T-helper 1 cell treated with Interleukin-12 subunit alpha and Interleukin-12 subunit beta and Interleukin-4 antibody, amounts not matched to agents 30 μg/mL and 1 μg/mL, for 36 hours (primary cell): Measurements from ENCODE around the gene PPRC1.
A peak's percentile ranks its signal among the peaks of the same experiment; 100 is the strongest.

Experiments
- H3K27ac Mint-ChIP-seq: one replicate; pipeline ENCODE4 v1.8.0; 2021; ENCODE audit warnings: mild to moderate bottlenecking, mixed read lengths
- H3K27me3 Mint-ChIP-seq: one replicate; pipeline ENCODE4 v1.8.0; 2021; ENCODE audit warnings: low read depth, mixed read lengths
- H3K36me3 Mint-ChIP-seq: one replicate; pipeline ENCODE4 v1.8.0; 2021; ENCODE audit warnings: low read depth, mixed read lengths
- H3K4me1 Mint-ChIP-seq: one replicate; pipeline ENCODE4 v1.8.0; 2021; ENCODE audit warnings: low read depth, mixed read lengths
- H3K4me3 Mint-ChIP-seq: one replicate; pipeline ENCODE4 v1.8.0; 2021; ENCODE audit warnings: mild to moderate bottlenecking, moderate library complexity, mixed read lengths
- H3K9me3 Mint-ChIP-seq: one replicate; pipeline ENCODE4 v1.8.0; 2021; ENCODE audit warnings: mixed read lengths

The PPRC1 gene

DNA sequence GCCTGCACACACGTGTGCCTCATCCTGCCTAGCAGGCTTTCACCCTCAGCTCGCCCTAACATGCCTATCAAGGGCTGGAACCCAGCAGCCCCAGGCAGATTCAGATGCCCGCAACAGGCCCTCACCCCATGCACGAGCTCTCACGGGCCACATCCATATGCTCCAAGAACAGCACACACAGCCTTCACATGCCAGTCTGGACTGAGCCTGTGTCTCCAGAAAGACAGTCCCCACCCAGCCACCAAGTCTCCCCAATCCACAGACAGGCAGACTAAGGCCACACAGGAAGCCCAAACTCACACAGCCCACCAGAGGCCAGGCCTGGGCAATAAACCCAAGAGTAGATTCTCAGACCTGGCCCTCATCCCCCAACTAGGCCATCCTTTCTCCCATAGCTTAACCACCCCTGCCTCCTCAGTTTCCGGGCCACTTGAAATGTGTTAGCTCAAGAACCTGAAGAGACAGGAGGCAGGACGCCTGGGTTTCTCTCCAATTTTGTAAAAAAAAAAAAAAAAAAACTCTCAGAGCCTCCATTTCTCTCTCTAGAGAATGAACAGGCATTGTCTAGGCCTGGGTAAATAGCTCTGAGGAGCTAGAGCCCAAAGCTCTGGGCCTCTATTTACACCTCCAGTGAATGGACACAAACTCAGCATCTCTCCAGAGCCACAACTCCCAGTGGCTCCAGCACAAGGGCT lies 19.4 kb upstream of the PPRC1 start:
- peaks cover 35% of the 10 kb centered on the region for H3K36me3 Mint-ChIP-seq
- H3K9me3 Mint-ChIP-seq: no peaks in the 10 kb centered on the region
- H3K4me1 Mint-ChIP-seq: peaks cover 53% of the 10 kb centered on the region
- H3K27ac Mint-ChIP-seq: peak overlapping the region; percentile 84
- H3K4me3 Mint-ChIP-seq: peak overlapping the region; percentile 87
- H3K27me3 Mint-ChIP-seq: no peaks in the 10 kb centered on the region

DNA sequence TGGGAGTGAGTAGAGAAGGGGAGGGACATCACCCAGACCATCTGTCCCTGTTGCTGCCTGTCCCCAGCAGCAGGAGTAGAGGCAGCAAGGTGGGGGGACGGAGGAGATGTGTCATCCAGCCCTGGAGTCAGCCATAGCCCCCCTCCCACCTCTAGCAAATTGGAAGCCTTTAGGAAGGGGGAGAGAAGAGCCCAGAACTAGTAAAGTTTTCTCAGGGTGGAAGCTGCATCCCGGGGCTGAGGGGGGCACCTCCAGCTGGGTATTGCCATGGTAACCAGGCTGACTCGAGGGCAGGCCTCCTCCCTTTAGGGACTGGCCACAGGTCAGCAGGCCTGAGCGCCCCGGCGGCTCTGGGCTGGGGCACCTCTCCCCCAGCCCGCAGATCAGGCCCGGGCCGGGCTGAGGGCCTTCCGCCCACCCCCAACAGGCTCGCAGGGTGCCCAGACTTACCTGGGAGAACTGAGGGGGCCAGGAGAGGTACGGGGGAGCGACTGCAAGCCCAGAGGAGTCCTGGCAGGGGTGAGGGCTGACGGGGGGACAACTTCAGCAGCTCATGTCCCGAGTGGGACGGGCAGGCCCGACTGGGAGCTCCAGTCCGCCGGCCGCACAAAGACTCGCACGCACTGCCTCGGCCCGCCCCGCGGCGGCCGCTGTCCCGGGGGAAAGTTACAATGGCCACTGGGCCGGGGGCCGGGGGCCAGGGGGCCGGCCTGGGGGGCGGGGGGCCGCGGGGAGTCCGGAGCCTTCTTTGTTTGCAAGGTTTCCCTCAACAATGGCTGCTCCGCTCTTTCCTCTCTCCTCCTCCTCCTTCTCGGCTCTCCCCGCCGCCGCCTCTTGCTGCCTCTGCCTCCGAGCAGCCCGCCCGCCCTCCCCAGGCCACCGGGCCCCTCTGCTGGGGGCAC lies 18.6 kb upstream of the PPRC1 start:
- peak overlapping the region; percentile 88 for H3K4me3 Mint-ChIP-seq
- peak overlapping the region; percentile 84 for H3K27ac Mint-ChIP-seq
- peaks cover 59% of the 10 kb centered on the region for H3K4me1 Mint-ChIP-seq
- no peaks in the 10 kb centered on the region for H3K9me3 Mint-ChIP-seq
- H3K36me3 Mint-ChIP-seq: peaks cover 28% of the 10 kb centered on the region
- H3K27me3 Mint-ChIP-seq: no peaks in the 10 kb centered on the region

DNA sequence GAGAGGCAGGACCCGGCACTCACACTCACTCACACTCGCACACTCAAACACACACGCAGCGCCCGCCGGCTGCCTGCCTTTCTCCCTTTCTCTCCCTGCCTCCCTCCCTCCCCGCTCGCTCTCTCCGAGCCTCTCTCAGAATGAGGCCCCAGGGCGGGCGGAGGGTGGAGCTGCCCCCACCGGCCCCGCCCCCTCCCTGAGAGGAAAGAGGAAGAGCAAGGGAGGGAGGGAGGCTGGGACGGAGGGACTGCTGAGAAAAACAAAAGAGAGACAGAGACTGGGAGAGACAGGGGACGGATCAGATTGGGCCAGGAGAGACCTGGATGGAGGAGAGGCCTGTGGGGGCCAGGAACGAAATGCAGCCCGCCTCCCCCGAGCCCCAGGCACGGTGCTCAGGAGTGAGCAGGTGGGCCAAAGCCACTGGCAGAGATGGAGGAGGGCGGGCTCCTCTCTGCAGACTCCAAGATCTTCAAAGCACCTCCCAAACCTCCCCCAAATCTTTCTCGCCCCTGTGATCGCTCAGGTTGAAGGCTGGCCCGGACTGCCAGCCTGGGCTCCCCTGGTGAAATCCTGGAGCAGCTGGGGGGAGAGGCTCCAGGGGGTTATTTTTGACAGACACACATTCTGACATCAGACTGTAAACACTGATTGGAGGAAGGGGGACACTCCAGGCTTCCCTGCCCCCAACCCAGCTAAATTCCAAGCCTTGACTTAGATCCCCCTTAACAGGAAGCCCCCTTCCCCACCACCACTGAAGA lies 17.8 kb upstream of the PPRC1 start:
- H3K27me3 Mint-ChIP-seq: no peaks in the 10 kb centered on the region
- peak overlapping the region; percentile 83 for H3K27ac Mint-ChIP-seq
- H3K9me3 Mint-ChIP-seq: no peaks in the 10 kb centered on the region
- H3K4me1 Mint-ChIP-seq: peaks cover 62% of the 10 kb centered on the region
- H3K36me3 Mint-ChIP-seq: peaks cover 20% of the 10 kb centered on the region
- H3K4me3 Mint-ChIP-seq: peak overlapping the region; percentile 88

DNA sequence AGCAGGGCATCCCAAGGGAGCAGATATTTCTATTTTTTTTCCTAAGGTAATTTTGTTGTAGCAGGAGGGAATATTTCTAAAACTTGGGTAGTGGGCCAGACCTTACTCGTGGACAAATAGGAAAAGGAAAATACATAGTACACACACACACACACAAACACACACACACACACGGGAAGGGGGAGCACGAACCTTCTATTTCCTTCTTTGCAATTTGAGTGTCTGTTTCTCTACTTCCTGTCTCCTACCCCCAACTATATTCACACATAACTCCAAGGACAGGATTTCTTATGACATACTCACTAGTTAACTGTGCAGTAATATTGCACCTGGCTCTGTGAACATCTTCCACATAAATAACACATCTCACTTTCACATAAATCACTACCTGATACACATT lies 17.1 kb upstream of the PPRC1 start:
- Mint-ChIP-seq H3K27me3 (no peaks in the 10 kb centered on the region), H3K4me1 (peaks cover 62% of the 10 kb centered on the region), H3K36me3 (peaks cover 15% of the 10 kb centered on the region), H3K27ac (peak overlapping the region; percentile 75), H3K4me3 (peak overlapping the region; percentile 88), H3K9me3 (no peaks in the 10 kb centered on the region)

DNA sequence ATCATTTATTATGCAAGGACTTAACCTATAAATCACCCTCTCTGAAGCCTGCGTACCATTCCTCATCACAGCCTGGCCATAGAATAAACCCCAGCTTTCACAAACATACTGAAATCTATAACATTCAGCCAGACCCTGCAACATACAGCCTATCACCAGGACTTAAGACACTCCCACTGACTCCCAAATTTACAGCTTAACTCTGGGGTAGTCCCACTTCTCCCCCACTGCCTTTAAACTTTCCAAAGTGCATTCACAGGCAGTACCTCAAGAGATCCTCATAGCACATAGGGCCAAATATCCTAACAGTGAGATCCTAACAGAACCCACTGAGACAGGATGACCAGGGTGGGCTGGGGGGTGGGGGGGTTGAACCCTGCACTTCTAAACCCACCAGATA lies 16.2 kb upstream of the PPRC1 start:
- Mint-ChIP-seq H3K4me1 (peaks cover 63% of the 10 kb centered on the region), H3K27me3 (no peaks in the 10 kb centered on the region), H3K9me3 (no peaks in the 10 kb centered on the region), H3K4me3 (peak overlapping the region; percentile 88), H3K36me3 (peaks cover 8% of the 10 kb centered on the region), H3K27ac (peak overlapping the region; percentile 75)

DNA sequence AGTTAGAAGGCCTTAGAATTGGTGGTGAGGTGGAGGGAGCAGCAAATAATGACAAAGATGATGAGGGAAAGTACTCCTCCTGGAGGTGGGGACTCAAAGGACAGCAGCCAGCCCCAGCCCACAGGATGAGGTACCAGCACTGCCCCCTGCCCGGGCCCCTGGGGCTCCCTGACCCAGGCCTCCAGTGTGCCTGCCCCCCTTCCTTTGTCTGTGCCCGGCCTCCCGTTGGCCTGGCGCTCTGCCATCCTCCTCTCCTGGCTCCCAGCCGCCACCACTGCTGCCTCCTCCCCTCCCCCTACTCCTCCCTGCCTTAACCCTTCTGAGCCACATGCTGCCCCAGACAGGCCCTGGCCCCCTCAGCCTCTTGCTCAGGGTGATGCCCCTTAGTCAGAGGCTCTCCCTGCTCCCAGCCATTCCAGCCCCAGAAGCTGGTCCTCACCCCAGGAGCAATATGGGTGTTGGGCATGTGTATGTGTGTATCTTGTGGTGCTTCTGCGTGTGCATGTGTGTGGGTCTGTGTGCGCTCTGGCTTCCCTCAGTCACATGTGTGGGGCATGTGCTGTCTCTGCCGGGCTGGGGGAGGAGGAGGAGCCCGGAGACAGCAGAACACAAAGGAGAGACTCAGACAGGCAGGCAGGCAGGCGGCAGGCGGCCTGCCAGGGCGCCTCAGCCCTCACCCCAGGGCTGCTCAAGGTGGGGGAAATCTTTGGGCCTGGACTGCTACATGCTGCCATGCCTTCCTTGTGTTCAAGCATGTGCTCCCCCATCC lies 15.3 kb upstream of the PPRC1 start:
- Mint-ChIP-seq H3K36me3 (peaks cover 5% of the 10 kb centered on the region), H3K27ac (peak overlapping the region; percentile 93), H3K4me3 (peak overlapping the region; percentile 91), H3K27me3 (no peaks in the 10 kb centered on the region), H3K4me1 (peaks cover 60% of the 10 kb centered on the region), H3K9me3 (no peaks in the 10 kb centered on the region)

DNA sequence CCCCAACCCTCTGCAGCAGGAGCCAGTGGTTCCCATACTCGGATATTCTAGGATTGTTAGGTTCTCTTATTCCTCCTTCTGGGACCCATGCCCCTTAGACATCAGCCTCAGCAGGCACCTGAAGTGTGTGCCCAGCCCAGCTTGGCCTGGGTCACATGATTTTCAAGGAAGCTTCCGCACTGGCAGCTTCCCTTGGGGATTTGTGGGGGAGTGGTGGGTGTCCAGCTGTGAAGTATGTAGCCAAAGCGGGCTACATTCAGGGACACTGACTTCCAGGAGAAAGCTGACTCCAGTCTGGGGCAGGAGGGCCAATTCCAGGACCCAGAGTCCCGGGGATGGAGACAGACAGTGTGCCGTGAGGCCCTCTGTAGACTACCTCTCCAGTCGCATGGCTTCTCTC lies 14.0 kb upstream of the PPRC1 start:
- no peaks in the 10 kb centered on the region for H3K27me3 Mint-ChIP-seq
- no peaks in the 10 kb centered on the region for H3K36me3 Mint-ChIP-seq
- peak overlapping the region; percentile 93 for H3K27ac Mint-ChIP-seq
- H3K4me3 Mint-ChIP-seq: peak overlapping the region; percentile 91
- peaks cover 50% of the 10 kb centered on the region for H3K4me1 Mint-ChIP-seq
- H3K9me3 Mint-ChIP-seq: no peaks in the 10 kb centered on the region

DNA sequence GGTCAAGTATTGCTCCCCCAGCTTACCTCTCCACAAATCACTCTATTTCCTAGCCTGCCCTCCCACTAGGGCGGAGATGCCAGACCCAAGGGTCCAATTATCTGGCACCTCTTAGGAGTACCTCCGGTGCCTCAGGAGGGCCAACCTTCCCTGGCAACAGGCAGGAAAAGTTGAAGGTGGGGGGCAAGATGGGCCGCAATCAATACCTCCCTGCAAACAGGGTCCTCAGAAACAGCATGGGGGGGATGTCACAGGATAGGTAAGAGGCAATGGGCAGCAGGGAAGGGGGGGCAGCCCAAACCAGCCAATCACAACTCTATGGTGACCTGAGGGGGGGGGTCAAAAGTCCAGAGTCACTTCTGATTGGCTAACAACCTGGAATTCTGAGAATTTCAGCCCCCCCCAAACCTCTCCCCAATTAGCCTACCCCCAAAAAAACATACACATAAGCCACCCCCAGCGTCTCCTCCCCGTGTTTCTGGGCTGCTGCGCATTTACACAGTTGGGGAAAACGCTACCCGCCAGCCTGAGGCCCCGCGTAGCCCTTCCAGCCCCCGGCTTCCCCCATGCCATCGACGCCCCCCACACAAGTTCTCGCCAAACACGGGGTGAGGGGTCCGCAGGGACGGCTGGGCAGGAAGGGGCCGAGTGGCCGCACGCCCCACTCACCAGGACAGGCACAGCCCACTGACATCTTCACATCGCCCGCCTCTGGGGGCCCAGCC lies 13.3 kb upstream of the PPRC1 start:
- peak overlapping the region; percentile 91 for H3K4me3 Mint-ChIP-seq
- peaks cover 49% of the 10 kb centered on the region for H3K4me1 Mint-ChIP-seq
- H3K27ac Mint-ChIP-seq: peak overlapping the region; percentile 93
- no peaks in the 10 kb centered on the region for H3K9me3 Mint-ChIP-seq
- H3K27me3 Mint-ChIP-seq: no peaks in the 10 kb centered on the region
- H3K36me3 Mint-ChIP-seq: no peaks in the 10 kb centered on the region

DNA sequence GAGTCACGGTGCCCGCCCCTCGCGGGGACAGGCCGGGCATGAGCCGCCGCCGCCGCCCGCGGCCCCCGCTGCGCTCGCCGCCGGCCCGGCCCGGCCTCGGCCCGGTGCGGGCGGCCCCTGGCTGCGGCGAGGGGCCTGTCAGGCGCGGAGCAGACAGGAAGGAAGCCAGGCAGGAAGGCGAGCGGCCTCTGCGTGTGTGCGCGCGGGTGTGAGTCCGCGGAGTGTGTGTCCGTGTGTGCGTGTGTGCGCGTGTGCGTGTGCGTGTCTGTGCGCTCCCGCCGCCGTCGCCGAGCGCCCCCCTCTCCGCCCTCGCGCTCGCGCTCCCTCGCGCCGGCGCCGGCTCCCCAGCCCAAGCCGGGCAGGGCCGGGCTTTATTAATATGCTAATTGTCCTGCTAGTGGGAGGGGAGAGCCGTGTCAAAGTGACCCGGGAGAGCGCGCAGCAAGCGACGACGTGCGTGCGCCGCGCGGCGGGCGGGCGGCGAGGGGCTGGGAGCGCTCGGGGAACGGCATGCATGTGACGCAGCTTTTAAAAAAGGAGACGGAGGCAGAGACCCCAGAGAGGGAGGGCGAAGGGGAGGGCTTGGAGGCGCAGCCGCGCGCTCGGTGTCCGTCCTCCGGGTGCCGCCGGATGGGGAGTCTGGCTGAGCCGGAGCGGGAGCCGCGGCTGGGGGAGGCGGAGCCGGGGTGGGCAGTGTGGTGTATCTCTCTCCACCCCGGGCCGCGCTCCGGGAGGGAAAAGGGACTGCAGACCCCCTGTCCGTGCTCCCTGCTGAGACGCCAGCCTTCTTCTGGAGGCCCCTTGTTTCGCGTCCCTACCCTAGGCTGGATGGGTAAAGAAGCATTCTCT lies 12.5 kb upstream of the PPRC1 start, which contains the start of gene LDB1:
Gene LDB1, minus strand, starts transcription at position 227 of the 849 bp plus-strand sequence. CDS start 258 bp downstream, outside the sequence.
- H3K4me3 Mint-ChIP-seq: peak within 1 kb of the TSS; percentile 91
- H3K27ac Mint-ChIP-seq: peak within 1 kb of the TSS; percentile 93
- no peaks in the 10 kb centered on the region for H3K36me3 Mint-ChIP-seq
- peaks cover 48% of the 10 kb centered on the region for H3K4me1 Mint-ChIP-seq
- H3K9me3 Mint-ChIP-seq: no peaks in the 10 kb centered on the region
- no peaks in the 10 kb centered on the region for H3K27me3 Mint-ChIP-seq

DNA sequence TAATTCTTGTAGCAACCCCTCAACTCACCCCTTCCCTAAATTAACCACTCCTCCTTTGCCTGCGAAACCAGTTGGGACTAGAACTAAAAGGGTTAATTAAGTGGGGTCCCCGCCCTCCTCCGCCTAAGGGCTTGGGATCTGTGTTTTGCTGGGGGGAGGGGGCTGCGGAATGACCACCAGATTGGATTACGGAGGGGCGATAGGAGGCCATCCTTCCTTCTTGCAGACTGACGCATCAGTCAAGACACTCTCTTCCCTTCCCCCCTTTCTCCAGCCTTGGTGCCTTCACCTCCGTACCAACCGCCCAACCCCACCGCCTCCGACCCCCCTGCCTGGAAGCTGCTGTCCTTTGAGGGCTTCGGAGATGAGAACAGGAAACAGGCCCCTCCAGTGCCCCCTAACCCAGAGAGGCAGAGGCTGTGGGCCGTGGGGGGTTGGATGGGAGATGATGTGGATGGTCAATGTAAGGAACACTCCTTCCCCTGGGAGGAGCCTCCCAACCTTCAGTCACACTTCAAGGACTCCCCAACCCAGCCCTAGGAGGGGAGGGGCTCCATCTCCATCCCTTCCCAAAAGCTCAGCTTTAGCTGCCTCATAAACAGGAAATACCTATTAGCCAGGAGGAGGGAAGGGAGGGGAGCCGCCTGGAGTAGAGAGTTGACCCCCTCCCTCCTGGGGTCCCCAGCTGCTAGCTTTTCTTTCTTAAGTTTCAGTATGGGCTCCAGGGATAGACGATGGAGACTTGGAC lies 11.7 kb upstream of the PPRC1 start:
- H3K27ac Mint-ChIP-seq: peak overlapping the region; percentile 90
- H3K4me3 Mint-ChIP-seq: peak overlapping the region; percentile 81
- H3K36me3 Mint-ChIP-seq: no peaks in the 10 kb centered on the region
- H3K27me3 Mint-ChIP-seq: no peaks in the 10 kb centered on the region
- H3K4me1 Mint-ChIP-seq: peaks cover 40% of the 10 kb centered on the region
- no peaks in the 10 kb centered on the region for H3K9me3 Mint-ChIP-seq

DNA sequence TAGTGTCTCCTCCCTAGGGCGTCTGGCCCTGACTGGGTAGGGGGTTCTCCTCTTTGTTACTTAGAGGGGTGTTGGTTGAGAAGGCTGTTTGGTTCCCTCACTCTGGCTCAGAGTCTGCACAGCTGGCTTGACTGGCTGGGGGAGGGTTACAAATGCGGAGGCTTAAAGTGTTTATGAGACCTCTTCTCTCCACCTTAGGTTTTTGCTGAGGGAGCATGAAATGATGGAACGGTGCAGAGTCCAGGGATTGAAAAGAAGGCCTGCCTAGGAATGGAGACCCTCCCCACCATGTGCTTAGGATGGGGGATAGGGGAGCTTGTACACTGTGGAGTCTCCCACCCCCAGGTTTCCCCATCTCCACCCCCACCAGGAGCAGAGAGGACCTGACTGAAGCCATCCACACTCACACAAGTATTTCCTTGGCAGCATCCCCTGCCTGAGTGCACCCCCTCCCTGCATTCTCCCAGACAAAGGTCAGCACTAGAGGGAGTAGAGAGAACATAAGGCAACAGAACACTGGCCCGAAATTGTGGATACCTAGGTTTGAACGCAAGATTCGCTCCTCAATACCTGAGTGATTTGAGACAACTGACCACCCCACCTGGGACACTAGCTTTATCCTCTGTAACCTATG lies 11.0 kb upstream of the PPRC1 start:
- H3K36me3 Mint-ChIP-seq: no peaks in the 10 kb centered on the region
- H3K27me3 Mint-ChIP-seq: no peaks in the 10 kb centered on the region
- peaks cover 33% of the 10 kb centered on the region for H3K4me1 Mint-ChIP-seq
- no peaks in the 10 kb centered on the region for H3K9me3 Mint-ChIP-seq
- no peak overlapping the region for H3K27ac Mint-ChIP-seq
- H3K4me3 Mint-ChIP-seq: peak overlapping the region; percentile 81

DNA sequence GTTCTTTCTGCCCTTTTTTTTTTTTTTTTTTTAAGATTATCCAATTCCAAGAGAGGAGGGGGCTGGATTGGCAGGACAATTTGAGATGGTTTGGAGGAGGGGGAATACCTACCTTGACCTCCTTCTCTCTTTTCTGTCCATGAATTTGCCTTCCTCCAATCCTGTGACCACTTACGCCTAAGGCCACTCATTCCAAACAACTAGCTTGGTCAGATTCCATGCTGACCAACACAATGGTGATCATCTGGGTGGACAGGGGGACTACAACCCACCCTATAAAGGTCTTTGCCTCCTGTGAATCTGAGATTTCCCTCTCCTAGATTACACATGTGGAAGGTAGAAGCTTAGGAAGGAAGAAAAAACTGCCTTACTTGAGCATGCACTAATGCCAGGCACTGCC lies 10.4 kb upstream of the PPRC1 start:
- no peak overlapping the region for H3K27ac Mint-ChIP-seq
- no peaks in the 10 kb centered on the region for H3K36me3 Mint-ChIP-seq
- H3K4me1 Mint-ChIP-seq: peaks cover 29% of the 10 kb centered on the region
- H3K27me3 Mint-ChIP-seq: no peaks in the 10 kb centered on the region
- H3K4me3 Mint-ChIP-seq: no peak overlapping the region
- no peaks in the 10 kb centered on the region for H3K9me3 Mint-ChIP-seq
